H1 (cell line): ENCODE measurements around the gene DAZAP1. TPM values are rescaled to one million over a fixed set of nuclear protein-coding genes. Genes with fewer than 3 reads are reported as not detected.

Experiments
- CTCF ChIA-PET: fragments of 300-600 bp; sonication (Branson Sonifier 250); formaldehyde crosslinking; loops from one replicate; lab custom pipeline; 2021; ENCODE audit not compliant: partially characterized antibody; lab: Charles Lee
- POLR2A ChIA-PET: fragments of 300-600 bp; sonication (Branson Sonifier 250); formaldehyde crosslinking; loops from one replicate; lab custom pipeline; 2021; ENCODE audit warnings: inconsistent platforms; ENCODE audit not compliant: partially characterized antibody; lab: Charles Lee
- DNase-seq, 2 experiments: peaks; one replicate each; pipeline versions ENCODE4 v3.0.0 to v3.0.0-alpha.2; 2010 to 2022; ENCODE audit warnings: low spot score in 2 of 2, low read depth in 1 of 2, mixed read lengths in 1 of 2
- FAIRE-seq: peaks from 2 replicates; lab custom pipeline; 2011; peaks lifted over from hg19 to GRCh38; lab: Jason Lieb, UNC
- H2AFZ ChIP-seq: 2 replicates; pipeline ENCODE4 v1.8.1; 2012; ENCODE audit warnings: low read length, inconsistent platforms
- H2AK5ac ChIP-seq: 2 replicates; pipeline ENCODE4 v1.6.1; 2013; ENCODE audit warnings: low read depth, low read length
- H2BK120ac ChIP-seq: replicated peaks from 2 replicates; pipeline ENCODE3; 2013; ENCODE audit warnings: low read depth, low read length, inconsistent platforms
- H2BK12ac ChIP-seq: 2 replicates; pipeline ENCODE4 v1.6.1; 2013; ENCODE audit warnings: low read depth, low read length
- H2BK15ac ChIP-seq: 2 replicates; pipeline ENCODE4 v1.6.1; 2013; ENCODE audit warnings: low read length
- H2BK20ac ChIP-seq: 2 replicates; pipeline ENCODE4 v1.6.1; 2013; ENCODE audit warnings: low read length
- H2BK5ac ChIP-seq: 2 replicates; pipeline ENCODE4 v1.6.1; 2013; ENCODE audit warnings: low read depth, low read length
- H3K14ac ChIP-seq: 2 replicates; pipeline ENCODE4 v1.6.1; 2013; ENCODE audit warnings: inconsistent platforms; ENCODE audit not compliant: insufficient read length
- H3K18ac ChIP-seq: 2 replicates; pipeline ENCODE4 v1.6.1; 2013; ENCODE audit warnings: low read length; ENCODE audit errors: extremely low read depth
- H3K23ac ChIP-seq: 2 replicates; pipeline ENCODE4 v1.6.1; 2013; ENCODE audit warnings: inconsistent platforms; ENCODE audit not compliant: insufficient read length
- H3K23me2 ChIP-seq: 2 replicates; pipeline ENCODE4 v1.6.1; 2013; ENCODE audit warnings: low read depth, low read length
- H3K27ac ChIP-seq: 2 replicates; pipeline ENCODE4 v1.6.1; 2011; ENCODE audit warnings: low read depth, low read length, inconsistent platforms
- H3K27me3 ChIP-seq, 4 experiments: replicated peaks in 1 of 4; 1 replicate in 1 of 4; 2 replicates in 3 of 4; pipeline versions ENCODE4 v1.6.1 to v1.8.1; 2011 to 2013; ENCODE audit warnings: low read length in 3 of 4, mild to moderate bottlenecking in 3 of 4, inconsistent platforms in 2 of 4, mixed read lengths in 2 of 4, moderate library complexity in 1 of 4; ENCODE audit not compliant: control insufficient read depth in 3 of 4, insufficient read depth in 3 of 4; ENCODE audit errors: extremely low read depth in 1 of 4
- H3K36me3 ChIP-seq, 4 experiments: 2 replicates each; pipeline versions ENCODE4 v1.6.1 to v1.8.1; 2011 to 2013; ENCODE audit warnings: mild to moderate bottlenecking in 4 of 4, low read length in 3 of 4, moderate library complexity in 2 of 4, control low read depth in 1 of 4, inconsistent platforms in 1 of 4; ENCODE audit not compliant: insufficient read depth in 4 of 4, control insufficient read depth in 2 of 4
- H3K4ac ChIP-seq: replicated peaks from 2 replicates; pipeline ENCODE3; 2013; ENCODE audit warnings: low read length, low read depth, mixed read lengths, inconsistent platforms; ENCODE audit not compliant: insufficient read length
- H3K4me1 ChIP-seq, 4 experiments: replicated peaks in 1 of 4; 1 replicate in 1 of 4; 2 replicates in 3 of 4; pipeline versions ENCODE4 v1.6.1 to v1.8.1; 2011 to 2013; ENCODE audit warnings: low read length in 3 of 4, inconsistent platforms in 2 of 4, mixed read lengths in 1 of 4; ENCODE audit not compliant: insufficient read depth in 4 of 4, control insufficient read depth in 3 of 4
- H3K4me2 ChIP-seq, 2 experiments: 2 replicates each; pipeline versions ENCODE4 v1.6.1 to v1.8.1; 2011 to 2013; ENCODE audit warnings: low read depth in 2 of 2, low read length in 2 of 2, control low read depth in 1 of 2, inconsistent platforms in 1 of 2, mild to moderate bottlenecking in 1 of 2; ENCODE audit not compliant: insufficient read depth in 1 of 2
- H3K4me3 ChIP-seq, 4 experiments: fragments of 200-600, 300-600 bp in 1 of 4; sonication (generic), shearing (Covaris generic), sonication (Bioruptor Twin) in 1 of 4; 2 replicates each; pipeline versions ENCODE4 v1.5.1 to v1.8.1; 2011 to 2016; ENCODE audit warnings: low read length in 4 of 4, low read depth in 3 of 4, control low read depth in 2 of 4, inconsistent platforms in 2 of 4, mild to moderate bottlenecking in 2 of 4, mixed read lengths in 1 of 4, moderate library complexity in 1 of 4; ENCODE audit not compliant: insufficient read depth in 2 of 4; ENCODE audit errors: extremely low read depth in 1 of 4
- H3K56ac ChIP-seq: replicated peaks from 2 replicates; pipeline ENCODE3; 2013; ENCODE audit warnings: low read depth, mild to moderate bottlenecking, mixed read lengths, low read length, inconsistent platforms; ENCODE audit not compliant: insufficient read length
- H3K79me1 ChIP-seq: 2 replicates; pipeline ENCODE4 v1.6.1; 2013; ENCODE audit warnings: low read depth, low read length, control low read depth
- H3K79me2 ChIP-seq, 2 experiments: 2 replicates each; pipeline versions ENCODE4 v1.6.1 to v1.8.1; 2012 to 2013; ENCODE audit warnings: low read length in 2 of 2, mild to moderate bottlenecking in 2 of 2, inconsistent platforms in 1 of 2; ENCODE audit not compliant: insufficient read depth in 2 of 2, control insufficient read depth in 1 of 2
- H3K9ac ChIP-seq, 4 experiments: replicated peaks in 1 of 4; 1 replicate in 1 of 4; 2 replicates in 3 of 4; pipeline versions ENCODE4 v1.6.1 to v1.8.1; 2011 to 2013; ENCODE audit warnings: low read depth in 3 of 4, low read length in 3 of 4, control low read depth in 2 of 4, mild to moderate bottlenecking in 2 of 4, moderate library complexity in 2 of 4, inconsistent platforms in 1 of 4; ENCODE audit errors: extremely low read depth in 1 of 4
- H3K9me3 ChIP-seq, 2 experiments: 2 replicates each; pipeline versions ENCODE4 v1.6.1 to v1.8.1; 2012 to 2013; ENCODE audit warnings: mild to moderate bottlenecking in 2 of 2, moderate library complexity in 2 of 2, control low read depth in 1 of 2, inconsistent platforms in 1 of 2, low read depth in 1 of 2, low read length in 1 of 2, mixed read lengths in 1 of 2; ENCODE audit not compliant: insufficient read depth in 2 of 2
- H4K20me1 ChIP-seq, 2 experiments: replicated peaks in 1 of 2; 2 replicates each; pipeline versions ENCODE3 to v1.8.1; 2011 to 2013; ENCODE audit warnings: inconsistent platforms in 2 of 2, low read length in 2 of 2, mild to moderate bottlenecking in 1 of 2; ENCODE audit not compliant: insufficient read depth in 2 of 2, control insufficient read depth in 1 of 2
- H4K5ac ChIP-seq: 2 replicates; pipeline ENCODE4 v1.6.1; 2013; ENCODE audit warnings: low read length, low read depth, mixed read lengths, inconsistent platforms; ENCODE audit not compliant: insufficient read length
- H4K8ac ChIP-seq: 2 replicates; pipeline ENCODE4 v1.8.0; 2013; ENCODE audit warnings: mild to moderate bottlenecking, moderate library complexity, low read length, inconsistent platforms; ENCODE audit not compliant: insufficient read depth; ENCODE audit errors: extremely low read depth
- H4K91ac ChIP-seq: replicated peaks from 2 replicates; pipeline ENCODE3; 2013; ENCODE audit warnings: low read length, mixed read lengths, inconsistent platforms; ENCODE audit not compliant: insufficient read length
- CBX8 ChIP-seq: fragments of 300-800, 300-1000 bp; sonication (generic); IDR thresholded peaks from 2 replicates; pipeline ENCODE4 v1.7.1; 2016; ENCODE audit warnings: low read depth, low read length, borderline replicate concordance
- EP300 ChIP-seq, 2 experiments: IDR thresholded peaks; 1 replicate in 1 of 2; 2 replicates in 1 of 2; pipeline ENCODE4 v1.6.1; 2011 to 2012; ENCODE audit warnings: low read depth in 2 of 2, low read length in 2 of 2, mild to moderate bottlenecking in 2 of 2, borderline replicate concordance in 1 of 2, inconsistent platforms in 1 of 2, moderate library complexity in 1 of 2
- GABPA ChIP-seq: IDR thresholded peaks from 2 replicates; pipeline ENCODE4 v1.6.1; 2011; ENCODE audit warnings: mild to moderate bottlenecking, low read length, moderate library complexity, borderline replicate concordance; ENCODE audit not compliant: insufficient read depth
- HDAC6 ChIP-seq: IDR thresholded peaks from one replicate; pipeline ENCODE4 v1.7.1; 2012; ENCODE audit warnings: low read depth, mild to moderate bottlenecking, inconsistent platforms, low read length, moderate library complexity
- JUND ChIP-seq: IDR thresholded peaks from 2 replicates; pipeline ENCODE4 v1.6.1; 2011; ENCODE audit warnings: mild to moderate bottlenecking, improper control_type of control experiment, low read length
- TEAD4 ChIP-seq: IDR thresholded peaks from 2 replicates; pipeline ENCODE4 v1.6.1; 2012; ENCODE audit warnings: low read depth, low read length, inconsistent platforms, mixed read lengths
- WGBS, 2 experiments: shearing (Covaris generic) in 1 of 2; methylation state at CpG; one replicate each; pipeline versions ENCODE4 v1.1.6 to v1.1.7; 2013 to 2015; ENCODE audit warnings: low lambda C conversion rate in 2 of 2, mixed read lengths in 2 of 2, inconsistent platforms in 1 of 2, low coverage in 1 of 2, missing lambda C conversion rate in 1 of 2; ENCODE audit not compliant: insufficient replicate concordance in 2 of 2, insufficient coverage in 1 of 2, insufficient read length in 1 of 2; ENCODE audit errors: extremely low coverage in 1 of 2, missing lambda C conversion rate in 1 of 2; 5-methylcytosine and 5-hydroxymethylcytosine counted together
- polyA plus RNA-seq, 7 experiments: library from polyadenylated mRNA; depleted of rRNA in 3 of 7; stranded (reverse) in 5 of 7; unstranded in 2 of 7; fragments of >200 nt in 5 of 7; fragments of 200-250 nt in 2 of 7; gene quantifications; 1 replicate in 5 of 7; 2 replicates in 1 of 7; 4 replicates in 1 of 7; pipeline versions ENCODE4 v1.2.1 to v1.2.3, GENCODE V29; 2011 to 2013; ENCODE audit warnings: missing spikeins in 2 of 7, mixed read lengths in 2 of 7
- total RNA-seq: library from RNA; stranded (reverse); fragmentation: NEBNext Ultra II Directional; extraction: Animal tissue kit (Norgen Biotek cat#: 25700); gene quantifications from 2 replicates; pipeline ENCODE4 v1.2.1, GENCODE V29; 2021
- TF ChIP-seq, protein P1 (sequence below): IDR thresholded peaks from 2 replicates; pipeline ENCODE4 v1.6.1; 2011; ENCODE audit warnings: low read length, improper control_type of control experiment

The DAZAP1 gene
- total and polyA plus RNA-seq, 2 of the 8 experiments (the other 6 are each of a cell fraction or from before 2014, with no cell fraction given), result 79.6 to 341 TPM

DNA sequence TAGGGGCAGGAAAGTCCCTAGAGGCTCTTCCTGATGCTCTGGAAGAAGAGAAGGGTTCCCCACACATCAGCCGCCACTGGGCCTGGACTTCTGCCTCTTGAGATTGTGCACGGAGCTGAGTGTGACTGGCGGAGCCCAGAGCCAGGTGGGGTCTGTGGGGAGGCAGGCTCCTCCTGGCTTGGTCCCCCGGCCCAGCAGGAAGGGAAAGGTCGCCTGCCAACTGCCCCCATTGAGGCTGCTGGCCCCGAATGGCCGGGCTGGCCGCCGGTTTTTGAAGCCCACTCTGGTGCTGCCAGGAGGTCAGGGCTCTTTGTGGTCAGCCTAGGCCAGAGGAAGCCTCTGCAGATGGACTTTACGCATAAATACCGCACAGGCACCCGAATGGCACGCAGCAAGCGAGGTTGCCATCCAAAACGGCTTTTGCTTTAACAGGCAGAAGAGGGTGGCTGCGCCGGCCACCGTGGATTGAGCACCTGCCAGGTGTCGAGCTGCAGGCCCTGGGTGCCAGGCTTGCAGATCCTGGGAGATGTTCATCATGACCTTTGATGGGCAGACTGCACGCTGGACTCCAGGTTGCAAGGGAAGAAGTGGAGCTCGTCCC is 5.0 kb downstream of the DAZAP1 start:
- H4K91ac ChIP-seq, result no peak overlapping the region
- peaks cover 70 to 76% of the 10 kb centered on the region in 2 experiments for H4K20me1 ChIP-seq
- no peak overlapping the region for H3K18ac ChIP-seq
- no peak overlapping the region for H3K4me3 ChIP-seq
- no peak overlapping the region for H4K8ac ChIP-seq
- no peak overlapping the region for H2BK20ac ChIP-seq
- peak overlapping the region; percentile 52; the same call in 1 of the 2 replicates for H2BK5ac ChIP-seq
- no peaks in the 10 kb centered on the region for H3K27me3 ChIP-seq
- TF ChIP-seq GABPA (no peak), JUND (no peak), CBX8 (no peak), EP300 (IDR thresholded peaks at IDR 0.05; ENCODE audit: borderline replicate concordance in 1 of 2, low read depth in 2 of 2, low read length in 2 of 2) (no peak), HDAC6 (no peak), TEAD4 (no peak)
- TF ChIP-seq, protein P1, sequence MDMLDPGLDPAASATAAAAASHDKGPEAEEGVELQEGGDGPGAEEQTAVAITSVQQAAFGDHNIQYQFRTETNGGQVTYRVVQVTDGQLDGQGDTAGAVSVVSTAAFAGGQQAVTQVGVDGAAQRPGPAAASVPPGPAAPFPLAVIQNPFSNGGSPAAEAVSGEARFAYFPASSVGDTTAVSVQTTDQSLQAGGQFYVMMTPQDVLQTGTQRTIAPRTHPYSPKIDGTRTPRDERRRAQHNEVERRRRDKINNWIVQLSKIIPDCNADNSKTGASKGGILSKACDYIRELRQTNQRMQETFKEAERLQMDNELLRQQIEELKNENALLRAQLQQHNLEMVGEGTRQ, result no peak
- H3K9ac ChIP-seq, result no peak overlapping the region
- H2AK5ac ChIP-seq, result no peak overlapping the region
- H3K56ac ChIP-seq, result no peak overlapping the region
- no peak overlapping the region for H3K4ac ChIP-seq
- peaks cover 8 to 40% (median 34%) of the 10 kb centered on the region in 4 experiments for H3K4me1 ChIP-seq
- ChIA-PET CTCF (interaction anchor here (1.1 to 2.8 kb wide), 5 partner anchors 9 to 33 kb away, joined by 3 to 8 read pairs (median 3); partner anchors contain the start of gene NDUFS7), POLR2A (interaction anchor here (0.7 to 3.9 kb wide), 19 partner anchors 9 to 143 kb away, joined by 3 to 24 read pairs (median 4); partner anchors contain the start of gene CIRBP)
- H2AFZ ChIP-seq, result no peak overlapping the region
- peaks cover 0 to 8% (median 4%) of the 10 kb centered on the region in 4 experiments; a peak in 7 of 8 replicates for H3K36me3 ChIP-seq
- peaks cover 23% of the 10 kb centered on the region for H3K79me1 ChIP-seq
- no peak overlapping the region for H2BK120ac ChIP-seq
- H3K4me2 ChIP-seq, result no peak overlapping the region
- no peak overlapping the region for H3K27ac ChIP-seq
- H2BK12ac ChIP-seq, result no peak overlapping the region
- no peaks in the 10 kb centered on the region for H3K9me3 ChIP-seq
- H3K23me2 ChIP-seq, result peaks cover 12% of the 10 kb centered on the region; the same call in 1 of the 2 replicates
- H3K14ac ChIP-seq, result no peak overlapping the region
- H3K79me2 ChIP-seq, result peaks cover 73 to 96% of the 10 kb centered on the region in 2 experiments
- H3K23ac ChIP-seq, result no peak overlapping the region
- DNase-seq (no peak), FAIRE-seq (no peak)
- WGBS, 2 experiments, result 95% methylated on average over 20 of the region's 21 CpGs; no CpG with 5 or more reads in 1 of the 2 experiments
- H4K5ac ChIP-seq, result no peak overlapping the region
- no peak overlapping the region for H2BK15ac ChIP-seq
